ENCODE data around the gene FAM120A. TPM values are rescaled to one million over a fixed set of nuclear protein-coding genes. Genes with fewer than 3 reads are reported as not detected.
A peak's percentile ranks its signal among the peaks of the same experiment; 100 is the strongest.

Gene FAM120A
- total and polyA plus RNA-seq, 12 donors, result 42.6 to 147 (median 96.4) TPM

- no peak overlapping the region for H3K4me3 ChIP-seq
- TF ChIP-seq POLR2A (IDR thresholded peaks at IDR 0.05) (no peak), CTCF (IDR thresholded peaks at IDR 0.05) (no peak)
- DNase-seq, result peak in 2 of 7 donors; percentile 8 to 43
- WGBS, 4 donors, result 50 to 69% (median 63%) methylated on average over 1 to 3 of the region's 3 CpGs
- H3K36me3 ChIP-seq (replicated peaks in 1 of 2), result no peaks in the 10 kb centered on the region
- intact Hi-C loops (cut with DNase I), result no loop called here
- H3K4me1 ChIP-seq (replicated peaks in 1 of 2), result no peaks in the 10 kb centered on the region
- H3K27me3 ChIP-seq, result no peaks in the 10 kb centered on the region
- H3K9me3 ChIP-seq (replicated peaks in 1 of 3), result no peaks in the 10 kb centered on the region
- no peak overlapping the region for H3K27ac ChIP-seq
Observed at GRCh38 chr9:93600504-93600903, 149.0 kb downstream of the FAM120A start.

GRCh38 chr9:93601063-93601462, 149.6 kb downstream of the FAM120A start:
- Histone ChIP-seq H3K4me3 (no peak overlapping the region), H3K27me3 (no peaks in the 10 kb centered on the region), H3K27ac (no peak overlapping the region), H3K4me1 (replicated peaks in 1 of 2) (no peaks in the 10 kb centered on the region), H3K36me3 (replicated peaks in 1 of 2) (no peaks in the 10 kb centered on the region), H3K9me3 (replicated peaks in 1 of 3) (no peaks in the 10 kb centered on the region)
- TF ChIP-seq CTCF (IDR thresholded peaks at IDR 0.05) (no peak), POLR2A (IDR thresholded peaks at IDR 0.05) (no peak)
- intact Hi-C loops (cut with DNase I), result no loop called here
- no peak for DNase-seq
- 77 to 90% (median 79%) methylated on average over 4 of the region's 4 CpGs for WGBS, 4 donors

GRCh38 chr9:93601666-93602065, 150.2 kb downstream of the FAM120A start:
- TF ChIP-seq CTCF (IDR thresholded peaks at IDR 0.05), result no peak
- TF ChIP-seq POLR2A (IDR thresholded peaks at IDR 0.05), result no peak
- Histone ChIP-seq H3K4me1 (replicated peaks in 1 of 2) (no peaks in the 10 kb centered on the region), H3K36me3 (replicated peaks in 1 of 2) (no peaks in the 10 kb centered on the region), H3K27ac (no peak overlapping the region), H3K4me3 (no peak overlapping the region), H3K27me3 (no peaks in the 10 kb centered on the region), H3K9me3 (replicated peaks in 1 of 3) (no peaks in the 10 kb centered on the region)
- WGBS, 4 donors, result 82 to 100% (median 84%) methylated on average over 3 to 5 of the region's 5 CpGs
- intact Hi-C loops (cut with DNase I), result no loop called here
- peak in 1 of 7 donors; percentile 5 for DNase-seq

- no peak for DNase-seq
- no peak overlapping the region for H3K4me3 ChIP-seq
- no peaks in the 10 kb centered on the region for H3K36me3 ChIP-seq (replicated peaks in 1 of 2)
- no peak overlapping the region for H3K27ac ChIP-seq
- H3K4me1 ChIP-seq (replicated peaks in 1 of 2), result no peaks in the 10 kb centered on the region
- H3K9me3 ChIP-seq (replicated peaks in 1 of 3), result no peaks in the 10 kb centered on the region
- 89 to 95% (median 93%) methylated on average over 13 to 15 of the region's 15 CpGs for WGBS, 4 donors
- TF ChIP-seq CTCF (IDR thresholded peaks at IDR 0.05) (no peak), POLR2A (IDR thresholded peaks at IDR 0.05) (no peak)
- H3K27me3 ChIP-seq, result no peaks in the 10 kb centered on the region
- intact Hi-C loops (cut with DNase I), result no loop called here
Observed at GRCh38 chr9:93603011-93603410, 151.5 kb downstream of the FAM120A start.

Data from adrenal gland (tissue), 12 donors.